ENCODE results near the gene CRACR2A.

Gene CRACR2A, protein sequence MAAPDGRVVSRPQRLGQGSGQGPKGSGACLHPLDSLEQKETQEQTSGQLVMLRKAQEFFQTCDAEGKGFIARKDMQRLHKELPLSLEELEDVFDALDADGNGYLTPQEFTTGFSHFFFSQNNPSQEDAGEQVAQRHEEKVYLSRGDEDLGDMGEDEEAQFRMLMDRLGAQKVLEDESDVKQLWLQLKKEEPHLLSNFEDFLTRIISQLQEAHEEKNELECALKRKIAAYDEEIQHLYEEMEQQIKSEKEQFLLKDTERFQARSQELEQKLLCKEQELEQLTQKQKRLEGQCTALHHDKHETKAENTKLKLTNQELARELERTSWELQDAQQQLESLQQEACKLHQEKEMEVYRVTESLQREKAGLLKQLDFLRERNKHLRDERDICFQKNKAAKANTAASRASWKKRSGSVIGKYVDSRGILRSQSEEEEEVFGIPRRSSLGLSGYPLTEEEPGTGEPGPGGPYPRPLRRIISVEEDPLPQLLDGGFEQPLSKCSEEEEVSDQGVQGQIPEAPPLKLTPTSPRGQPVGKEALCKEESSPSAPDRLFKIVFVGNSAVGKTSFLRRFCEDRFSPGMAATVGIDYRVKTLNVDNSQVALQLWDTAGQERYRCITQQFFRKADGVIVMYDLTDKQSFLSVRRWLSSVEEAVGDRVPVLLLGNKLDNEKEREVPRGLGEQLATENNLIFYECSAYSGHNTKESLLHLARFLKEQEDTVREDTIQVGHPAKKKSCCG

DNA sequence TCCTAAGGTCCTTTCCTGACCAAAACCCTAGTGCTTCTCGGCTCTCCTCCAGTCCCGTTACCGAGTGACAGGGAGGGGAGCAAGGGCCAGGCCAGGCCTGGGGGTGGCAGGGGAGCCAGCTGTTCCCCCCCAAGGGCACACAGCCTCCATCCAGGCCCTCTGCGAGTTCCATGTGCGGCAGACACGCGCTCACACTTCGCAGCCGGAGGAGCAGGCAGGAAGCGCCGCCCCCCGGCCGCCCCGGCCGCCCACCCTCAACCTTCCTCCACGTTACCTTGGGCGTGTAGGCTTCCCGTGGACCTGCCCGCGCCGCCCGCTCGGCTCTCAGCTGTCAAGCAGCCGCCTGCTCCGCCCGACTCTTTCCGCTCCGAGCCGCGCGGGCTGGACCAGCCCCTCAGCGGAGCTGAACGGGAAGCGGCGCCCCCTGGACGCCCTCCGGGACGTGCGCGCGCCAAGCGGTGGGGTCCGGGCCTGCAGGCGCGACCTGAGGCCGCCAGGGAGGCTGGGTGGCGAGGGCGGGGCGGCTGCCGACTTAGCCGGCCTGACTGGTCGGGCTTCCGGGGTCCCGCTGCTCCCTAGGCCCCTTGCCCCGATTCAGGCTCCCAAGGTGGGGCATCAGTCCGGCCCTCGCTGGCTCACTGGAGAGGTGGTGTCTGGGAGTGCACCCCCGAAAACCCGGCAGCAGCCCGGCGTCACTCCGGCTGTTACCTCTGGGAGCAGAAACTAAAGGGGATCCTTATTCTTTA, at the start of gene CRACR2A:
Gene CRACR2A, minus strand, starts transcription at position 369 of the 746 bp plus-strand sequence. CDS start 56,110 bp downstream, outside the sequence.
- Histone ChIP-seq H3K36me3 (no peaks in the 10 kb centered on the region), H3K27me3 (no peaks in the 10 kb centered on the region), H3K4me3 (ENCODE audit: low read depth in 1 of 2, low read length in 1 of 2) (peak within 1 kb of the TSS; percentile 71 to 86), H3K9me3 (no peaks in the 10 kb centered on the region), H3K27ac (peak within 1 kb of the TSS; percentile 90), H3K4me1 (ENCODE audit: control insufficient read depth in 1 of 2, insufficient read depth in 1 of 2, low read depth in 1 of 2, low read length in 1 of 2) (peaks cover 51 to 62% of the 10 kb centered on the region in 2 experiments)
- TF ChIP-seq, protein P1, sequence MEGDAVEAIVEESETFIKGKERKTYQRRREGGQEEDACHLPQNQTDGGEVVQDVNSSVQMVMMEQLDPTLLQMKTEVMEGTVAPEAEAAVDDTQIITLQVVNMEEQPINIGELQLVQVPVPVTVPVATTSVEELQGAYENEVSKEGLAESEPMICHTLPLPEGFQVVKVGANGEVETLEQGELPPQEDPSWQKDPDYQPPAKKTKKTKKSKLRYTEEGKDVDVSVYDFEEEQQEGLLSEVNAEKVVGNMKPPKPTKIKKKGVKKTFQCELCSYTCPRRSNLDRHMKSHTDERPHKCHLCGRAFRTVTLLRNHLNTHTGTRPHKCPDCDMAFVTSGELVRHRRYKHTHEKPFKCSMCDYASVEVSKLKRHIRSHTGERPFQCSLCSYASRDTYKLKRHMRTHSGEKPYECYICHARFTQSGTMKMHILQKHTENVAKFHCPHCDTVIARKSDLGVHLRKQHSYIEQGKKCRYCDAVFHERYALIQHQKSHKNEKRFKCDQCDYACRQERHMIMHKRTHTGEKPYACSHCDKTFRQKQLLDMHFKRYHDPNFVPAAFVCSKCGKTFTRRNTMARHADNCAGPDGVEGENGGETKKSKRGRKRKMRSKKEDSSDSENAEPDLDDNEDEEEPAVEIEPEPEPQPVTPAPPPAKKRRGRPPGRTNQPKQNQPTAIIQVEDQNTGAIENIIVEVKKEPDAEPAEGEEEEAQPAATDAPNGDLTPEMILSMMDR (IDR thresholded peaks at IDR 0.05) = peak; percentile 93

DNA sequence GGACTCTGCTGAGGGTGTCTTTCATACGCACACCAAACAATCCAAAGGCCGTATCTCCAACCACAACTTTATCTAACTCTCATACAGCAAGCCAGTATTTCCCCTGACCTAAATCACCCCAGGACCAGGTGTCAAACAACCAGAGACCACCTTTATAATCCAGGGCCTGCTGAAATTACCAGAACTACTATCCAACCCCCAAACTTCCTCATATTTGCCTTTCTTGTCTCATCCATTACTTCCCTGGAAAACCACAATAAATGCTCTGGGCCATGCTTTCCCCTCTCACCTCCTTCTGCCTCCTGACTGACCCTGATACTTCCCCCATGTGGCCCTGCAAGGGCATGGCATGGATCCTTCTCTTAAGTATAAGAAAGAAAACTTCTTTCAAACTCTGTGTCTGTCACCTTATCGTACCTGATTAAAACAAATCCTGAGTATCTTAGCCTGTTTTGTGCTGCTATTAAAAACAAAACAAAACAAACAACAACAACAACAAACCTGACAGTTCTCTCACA, 44.7 kb upstream of the CRACR2A start:
- no peaks in the 10 kb centered on the region for H3K9me3 ChIP-seq
- no peaks in the 10 kb centered on the region for H3K27me3 ChIP-seq
- no peaks in the 10 kb centered on the region for H3K4me1 ChIP-seq (ENCODE audit: control insufficient read depth in 1 of 2, insufficient read depth in 1 of 2, low read depth in 1 of 2, low read length in 1 of 2)
- TF ChIP-seq, protein P1 (IDR thresholded peaks at IDR 0.05) = no peak
- H3K36me3 ChIP-seq = peaks cover 3% of the 10 kb centered on the region
- no peak overlapping the region for H3K27ac ChIP-seq
- no peak overlapping the region for H3K4me3 ChIP-seq (ENCODE audit: low read depth in 1 of 2, low read length in 1 of 2)

DNA sequence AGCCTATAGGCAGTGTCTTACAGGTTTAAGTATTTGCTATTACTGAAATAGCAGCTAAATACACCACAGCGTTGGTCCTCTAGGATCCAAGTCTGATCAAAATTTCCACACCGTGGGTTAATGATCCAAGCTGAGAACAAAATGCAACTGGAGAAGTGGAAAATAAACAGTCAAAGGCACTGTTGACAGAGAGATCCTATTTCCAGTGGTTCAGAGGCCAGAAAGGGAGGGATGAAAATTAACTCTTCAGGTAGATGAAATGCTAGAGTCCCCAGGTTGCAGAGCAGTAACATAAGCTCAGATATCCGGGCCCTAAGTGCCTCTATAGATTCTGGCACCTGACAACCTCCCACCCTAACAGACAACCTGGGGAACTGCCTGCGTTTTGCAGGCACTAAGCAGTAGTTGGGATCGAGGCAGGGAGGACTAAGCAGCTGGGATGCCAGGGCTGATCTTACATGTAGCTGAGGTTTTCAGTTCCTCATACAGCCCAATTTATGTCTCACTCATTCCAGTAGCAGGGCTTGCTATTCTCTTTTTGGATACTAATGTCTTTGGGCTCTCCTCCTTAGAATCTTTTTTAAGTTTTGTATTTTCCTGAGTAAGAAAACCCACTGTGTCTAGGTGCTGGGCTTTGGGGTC, 42.7 kb upstream of the CRACR2A start:
- Histone ChIP-seq H3K9me3 (no peaks in the 10 kb centered on the region), H3K27me3 (no peaks in the 10 kb centered on the region), H3K4me1 (ENCODE audit: control insufficient read depth in 1 of 2, insufficient read depth in 1 of 2, low read depth in 1 of 2, low read length in 1 of 2) (no peaks in the 10 kb centered on the region), H3K4me3 (ENCODE audit: low read depth in 1 of 2, low read length in 1 of 2) (no peak overlapping the region), H3K27ac (no peak overlapping the region), H3K36me3 (no peaks in the 10 kb centered on the region)
- TF ChIP-seq, protein P1 (IDR thresholded peaks at IDR 0.05) = no peak

DNA sequence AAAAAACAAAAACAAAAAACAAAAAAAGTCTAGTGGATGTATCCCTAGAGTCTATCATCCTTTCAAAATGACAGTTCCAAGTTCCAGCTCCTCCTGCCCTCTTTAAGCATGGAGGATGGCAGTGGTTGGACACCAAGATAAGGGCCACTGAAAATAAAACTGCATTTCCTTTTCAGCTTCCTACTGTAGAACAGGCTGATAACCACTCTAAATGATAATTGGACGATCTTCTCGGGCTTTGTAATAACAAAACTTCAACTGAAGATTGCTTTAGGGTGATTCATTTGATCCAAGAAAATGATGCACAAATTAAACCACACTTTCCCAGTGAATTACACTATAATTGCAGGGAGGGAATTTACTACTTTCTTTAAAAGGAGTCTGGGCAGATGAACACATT, 42.2 kb upstream of the CRACR2A start:
- H3K27me3 ChIP-seq = no peaks in the 10 kb centered on the region
- H3K4me1 ChIP-seq (ENCODE audit: control insufficient read depth in 1 of 2, insufficient read depth in 1 of 2, low read depth in 1 of 2, low read length in 1 of 2) = no peaks in the 10 kb centered on the region
- H3K4me3 ChIP-seq (ENCODE audit: low read depth in 1 of 2, low read length in 1 of 2) = no peak overlapping the region

More for the DNA sequence above, 42.2 kb upstream of the CRACR2A start:
- H3K9me3 ChIP-seq = no peaks in the 10 kb centered on the region
- H3K36me3 ChIP-seq = no peaks in the 10 kb centered on the region
- no peak overlapping the region for H3K27ac ChIP-seq
- TF ChIP-seq, protein P1 (IDR thresholded peaks at IDR 0.05) = no peak
